T-helper 2 cell treated with Interferon-gamma antibody and Interleukin-4, amounts not matched to agents 100 ng/mL and 5 ng/mL, for 36 hours (primary cell): ENCODE data around the gene TRIM69. TPM values are rescaled to one million over a fixed set of nuclear protein-coding genes. Genes with fewer than 3 reads are reported as not detected.
"Not testable (repeated sequence)": the region's sequence is repeated elsewhere in the genome, so short reads cannot be mapped to it uniquely, and the experiment has no call there.

Source experiments
- intact Hi-C: fragments of 100-400 bp; cut with micrococcal nuclease; formaldehyde crosslinking; loops from one replicate; pipeline ENCODE4 v1.15.1; 2023
- total RNA-seq: library from RNA; stranded (reverse); gene quantifications from 2 replicates; pipeline ENCODE4 v1.2.3, GENCODE V29; 2022

TRIM69 gene
- total RNA-seq = 55.7 and 66.2 TPM in 2 replicates

- intact Hi-C loops = loop anchor here (2.0 to 5.0 kb wide), 2 partner anchors 17 to 139 kb away; no protein-coding TSS in a partner anchor
Observed at GRCh38 chr15:44736181-44736765, at the start of gene TRIM69. Gene TRIM69, plus strand, starts transcription at chr15:44736528. Its CDS starts 177 bp downstream, at chr15:44736705.

GRCh38 chr15:44689318-44689717, 47.0 kb upstream of the TRIM69 start:
- intact Hi-C loops = not testable (repeated sequence)

DNA sequence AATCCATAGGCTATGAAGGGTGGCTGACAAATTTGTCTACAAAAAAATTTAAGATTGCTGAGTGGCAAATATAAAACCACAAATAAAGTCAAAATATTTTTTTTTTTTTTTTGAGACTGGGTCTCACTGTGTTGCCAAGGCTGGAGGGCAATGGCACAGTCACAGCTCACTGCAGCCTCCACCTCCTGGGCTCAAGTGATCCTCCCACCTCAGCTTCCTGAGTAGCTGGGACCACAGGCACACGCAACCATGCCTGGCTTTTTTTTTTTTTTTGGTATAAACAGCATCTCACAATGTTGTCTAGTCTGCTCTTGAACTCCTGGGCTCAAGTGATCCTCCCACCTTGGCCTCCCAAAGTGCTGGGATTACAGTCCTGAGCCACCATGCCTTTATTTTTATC, 46.1 kb upstream of the TRIM69 start:
- intact Hi-C loops = not testable (repeated sequence)

GRCh38 chr15:44692659-44693058, 43.7 kb upstream of the TRIM69 start:
- intact Hi-C loops = no loop called here

DNA sequence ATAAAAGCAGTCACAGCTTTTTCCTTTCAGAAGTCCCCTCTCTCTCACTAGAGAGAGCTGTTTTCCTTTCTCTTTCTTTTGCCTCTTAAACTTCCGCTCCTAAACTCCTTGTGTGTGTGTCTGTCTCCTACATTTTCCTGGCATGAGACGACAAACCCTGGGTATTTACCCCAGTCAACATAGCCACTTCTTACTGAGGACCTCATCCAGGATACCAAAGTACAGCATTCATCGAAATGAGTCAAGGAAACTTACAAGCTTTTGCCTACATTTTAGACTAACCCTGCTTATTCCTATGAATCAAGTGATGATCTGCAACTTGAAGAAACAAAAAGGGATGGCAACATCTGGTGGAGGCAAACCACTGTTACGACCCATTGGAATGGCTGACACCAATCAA, 41.9 kb upstream of the TRIM69 start:
- intact Hi-C loops = no loop called here

DNA sequence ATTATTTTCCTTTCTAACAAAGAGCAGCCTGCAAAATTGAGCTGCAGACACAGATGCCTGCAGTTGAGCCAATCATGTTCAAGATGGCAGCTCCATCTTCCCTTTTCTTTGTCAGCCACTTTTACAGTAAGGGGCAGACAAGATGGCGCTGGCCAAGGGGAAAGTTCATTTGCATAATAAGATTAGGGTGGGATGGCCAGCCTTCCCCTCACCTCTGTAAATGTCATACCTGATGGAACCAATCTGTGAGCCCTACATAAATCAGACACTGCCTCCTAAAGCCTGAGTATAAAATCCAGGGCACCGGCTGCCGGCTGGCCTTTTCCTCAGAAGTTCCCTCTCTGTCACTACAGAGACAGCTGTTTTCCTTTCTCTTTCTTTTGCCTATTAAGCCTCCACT, 41.0 kb upstream of the TRIM69 start:
- intact Hi-C loops = no loop called here

DNA sequence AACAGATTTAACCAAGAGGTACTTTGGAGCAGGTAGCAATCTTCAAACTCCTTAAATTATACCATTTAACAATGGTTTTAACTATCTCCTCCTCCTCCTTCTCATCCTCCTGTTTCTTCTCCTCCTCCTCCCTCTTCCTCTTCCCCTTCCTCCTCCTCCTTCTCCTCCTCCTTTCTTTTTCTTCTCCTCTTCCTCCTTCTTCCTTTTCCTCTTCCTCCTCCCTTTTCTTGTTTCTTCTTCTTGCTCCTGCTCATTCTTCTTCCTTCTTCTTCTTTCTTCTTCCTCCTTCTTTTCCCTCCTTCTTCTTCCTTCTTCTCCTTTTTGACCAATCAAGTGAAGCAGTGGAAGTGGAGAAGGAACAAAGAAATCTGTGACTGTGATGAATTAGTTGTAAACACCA, 39.3 kb upstream of the TRIM69 start:
- intact Hi-C loops = no loop called here

GRCh38 chr15:44698641-44699040, 37.7 kb upstream of the TRIM69 start:
- intact Hi-C loops = no loop called here

DNA sequence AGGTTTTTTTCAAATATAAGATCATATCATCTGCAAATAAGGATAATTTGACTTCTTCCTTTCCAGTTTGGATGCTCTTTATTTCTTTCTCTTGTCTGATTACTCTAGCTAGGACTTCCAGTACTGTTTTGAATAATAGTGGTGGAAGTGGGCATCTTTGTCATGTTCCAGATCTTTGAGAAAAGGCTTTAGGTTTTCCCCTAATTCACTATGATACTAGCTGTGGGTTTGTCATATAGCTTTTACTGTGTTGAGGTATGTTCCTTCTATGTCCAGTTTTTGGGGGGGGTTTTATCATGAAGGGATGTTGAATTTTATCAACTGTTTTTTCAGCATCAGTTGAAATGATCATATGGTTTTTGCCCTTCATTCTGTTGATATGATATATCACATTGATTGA, 35.7 kb upstream of the TRIM69 start:
- intact Hi-C loops = not testable (repeated sequence)

GRCh38 chr15:44705986-44706385, 30.3 kb upstream of the TRIM69 start:
- intact Hi-C loops = no loop called here

DNA sequence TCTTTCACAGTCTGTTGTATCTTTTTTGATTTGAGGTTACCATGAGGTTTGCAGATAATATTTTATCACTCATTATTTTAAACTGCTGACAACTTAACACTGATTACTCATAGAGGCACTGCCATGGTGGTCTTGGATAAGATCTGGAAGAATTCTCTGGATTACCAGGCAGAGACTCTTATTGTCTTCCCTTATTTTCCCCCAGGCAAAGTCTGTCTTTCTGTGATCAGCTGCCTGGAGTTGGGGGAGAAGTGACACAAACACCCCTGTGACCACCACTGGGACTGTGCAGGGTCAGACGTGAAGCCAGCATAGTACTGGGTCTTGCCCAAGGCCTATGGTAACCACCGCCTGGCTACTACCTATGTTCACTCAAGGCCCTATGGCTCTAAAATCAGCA, 29.9 kb upstream of the TRIM69 start:
- intact Hi-C loops = no loop called here

GRCh38 chr15:44706946-44707636, 29.2 kb upstream of the TRIM69 start:
- intact Hi-C loops = no loop called here

- intact Hi-C loops = loop anchor here (1.0 kb wide), 3 partner anchors 16 to 47 kb away; partner anchors contain the start of gene SPG11
Observed at GRCh38 chr15:44710236-44711095, 25.9 kb upstream of the TRIM69 start.

- intact Hi-C loops = loop anchor here (1.0 kb wide), 2 partner anchors 15 to 48 kb away; partner anchors contain the start of gene SPG11
Observed at GRCh38 chr15:44711096-44711742, 25.1 kb upstream of the TRIM69 start, which contains the start of the genes B2M and PATL2. Gene B2M, plus strand, starts transcription at chr15:44711517. Its CDS starts 30 bp downstream, at chr15:44711547. Gene PATL2, minus strand, starts transcription at chr15:44711323. Its CDS starts 34,833 bp downstream, at chr15:44676490.

DNA sequence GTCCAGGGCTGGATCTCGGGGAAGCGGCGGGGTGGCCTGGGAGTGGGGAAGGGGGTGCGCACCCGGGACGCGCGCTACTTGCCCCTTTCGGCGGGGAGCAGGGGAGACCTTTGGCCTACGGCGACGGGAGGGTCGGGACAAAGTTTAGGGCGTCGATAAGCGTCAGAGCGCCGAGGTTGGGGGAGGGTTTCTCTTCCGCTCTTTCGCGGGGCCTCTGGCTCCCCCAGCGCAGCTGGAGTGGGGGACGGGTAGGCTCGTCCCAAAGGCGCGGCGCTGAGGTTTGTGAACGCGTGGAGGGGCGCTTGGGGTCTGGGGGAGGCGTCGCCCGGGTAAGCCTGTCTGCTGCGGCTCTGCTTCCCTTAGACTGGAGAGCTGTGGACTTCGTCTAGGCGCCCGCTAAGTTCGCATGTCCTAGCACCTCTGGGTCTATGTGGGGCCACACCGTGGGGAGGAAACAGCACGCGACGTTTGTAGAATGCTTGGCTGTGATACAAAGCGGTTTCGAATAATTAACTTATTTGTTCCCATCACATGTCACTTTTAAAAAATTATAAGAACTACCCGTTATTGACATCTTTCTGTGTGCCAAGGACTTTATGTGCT, 24.5 kb upstream of the TRIM69 start:
- intact Hi-C loops = loop anchor here (1.0 kb wide), 2 partner anchors 14 to 49 kb away; partner anchors contain the start of gene SPG11

DNA sequence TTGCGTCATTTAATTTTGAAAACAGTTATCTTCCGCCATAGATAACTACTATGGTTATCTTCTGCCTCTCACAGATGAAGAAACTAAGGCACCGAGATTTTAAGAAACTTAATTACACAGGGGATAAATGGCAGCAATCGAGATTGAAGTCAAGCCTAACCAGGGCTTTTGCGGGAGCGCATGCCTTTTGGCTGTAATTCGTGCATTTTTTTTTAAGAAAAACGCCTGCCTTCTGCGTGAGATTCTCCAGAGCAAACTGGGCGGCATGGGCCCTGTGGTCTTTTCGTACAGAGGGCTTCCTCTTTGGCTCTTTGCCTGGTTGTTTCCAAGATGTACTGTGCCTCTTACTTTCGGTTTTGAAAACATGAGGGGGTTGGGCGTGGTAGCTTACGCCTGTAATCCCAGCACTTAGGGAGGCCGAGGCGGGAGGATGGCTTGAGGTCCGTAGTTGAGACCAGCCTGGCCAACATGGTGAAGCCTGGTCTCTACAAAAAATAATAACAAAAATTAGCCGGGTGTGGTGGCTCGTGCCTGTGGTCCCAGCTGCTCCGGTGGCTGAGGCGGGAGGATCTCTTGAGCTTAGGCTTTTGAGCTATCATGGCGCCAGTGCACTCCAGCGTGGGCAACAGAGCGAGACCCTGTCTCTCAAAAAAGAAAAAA, 23.9 kb upstream of the TRIM69 start:
- intact Hi-C loops = no loop called here

GRCh38 chr15:44713006-44713966, 23.0 kb upstream of the TRIM69 start:
- intact Hi-C loops = no loop called here

- intact Hi-C loops = no loop called here
Observed at GRCh38 chr15:44715142-44715796, 21.1 kb upstream of the TRIM69 start.
